Central memory CD8-positive, alpha-beta T cell (primary cell): ENCODE results near the gene SMG6.

ENCODE experiments used
- ATAC-seq: fragments of 150-1000 bp; cut with Tn5 transposase; replicated peaks from 2 replicates; pipeline ENCODE4 v1.10.0; 2022; ENCODE audit warnings: mild to moderate bottlenecking, moderate FRiP score, moderate number of reproducible peaks; ENCODE audit not compliant: poor library complexity, severe bottlenecking; ENCODE audit errors: extremely low read depth
- DNase-seq, 2 donors: peaks; one replicate each; pipeline ENCODE4 v3.0.0; 2021; ENCODE audit warnings: low spot score in 2 of 2
- H3K27ac Mint-ChIP-seq: one replicate; pipeline ENCODE4 v1.8.0; 2022; ENCODE audit warnings: low read depth, mild to moderate bottlenecking, moderate library complexity, mixed read lengths
- H3K27me3 Mint-ChIP-seq: one replicate; pipeline ENCODE4 v1.8.0; 2022; ENCODE audit warnings: mixed read lengths
- H3K36me3 Mint-ChIP-seq: one replicate; pipeline ENCODE4 v1.8.0; 2022; ENCODE audit warnings: mild to moderate bottlenecking, moderate library complexity, mixed read lengths; ENCODE audit not compliant: insufficient read depth
- H3K4me1 Mint-ChIP-seq: one replicate; pipeline ENCODE4 v1.8.0; 2022; ENCODE audit warnings: mixed read lengths
- H3K4me3 Mint-ChIP-seq: one replicate; pipeline ENCODE4 v1.8.0; 2022; ENCODE audit warnings: mild to moderate bottlenecking, moderate library complexity, mixed read lengths
- H3K9me3 Mint-ChIP-seq: one replicate; pipeline ENCODE4 v1.8.0; 2022; ENCODE audit warnings: mixed read lengths

The SMG6 gene

GRCh38 chr17:2303204-2304188 lies at the start of gene SMG6, which contains the start of gene SRR:
Gene SMG6, minus strand, starts transcription at chr17:2303785. Its CDS starts 65 bp downstream, at chr17:2303720.
Gene SRR, plus strand, starts transcription at chr17:2303950. Its CDS starts 11,611 bp downstream, at chr17:2315561.
- DNase-seq (peak; percentile 79 to 89), ATAC-seq (peak; percentile 89)
- H3K4me1 Mint-ChIP-seq = peaks cover 40% of the 10 kb centered on the region
- peak within 1 kb of the TSS; percentile 71 for H3K27ac Mint-ChIP-seq
- H3K27me3 Mint-ChIP-seq = no peaks in the 10 kb centered on the region
- H3K9me3 Mint-ChIP-seq = no peaks in the 10 kb centered on the region
- peak within 1 kb of the TSS; percentile 82 for H3K4me3 Mint-ChIP-seq
- peaks cover 11% of the 10 kb centered on the region for H3K36me3 Mint-ChIP-seq

DNA sequence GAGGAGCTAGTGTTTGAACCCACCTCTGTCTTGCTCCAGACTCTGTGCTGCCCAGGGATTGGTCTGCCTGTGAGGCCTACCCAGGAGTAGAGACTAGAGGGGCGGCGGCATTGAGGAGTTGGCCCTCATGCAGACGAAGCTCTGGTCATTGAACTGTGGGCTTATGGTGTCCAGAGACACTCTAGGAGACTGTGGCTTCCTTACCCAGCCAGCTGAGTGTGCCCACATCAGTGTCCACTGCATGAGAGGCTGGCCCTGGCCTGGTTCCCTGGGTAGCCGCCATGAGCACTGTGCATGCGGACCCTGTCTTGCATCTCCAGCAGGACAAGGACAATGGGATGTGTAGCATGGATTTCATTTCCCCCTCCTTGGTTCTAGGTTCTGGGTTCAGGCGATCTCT lies 47.7 kb upstream of the SMG6 start:
- H3K27ac Mint-ChIP-seq = no peak overlapping the region
- no peak for ATAC-seq
- H3K4me3 Mint-ChIP-seq = no peak overlapping the region
- DNase-seq = no peak
- no peaks in the 10 kb centered on the region for H3K27me3 Mint-ChIP-seq
- peaks cover 3% of the 10 kb centered on the region for H3K36me3 Mint-ChIP-seq
- H3K9me3 Mint-ChIP-seq = no peaks in the 10 kb centered on the region
- H3K4me1 Mint-ChIP-seq = peaks cover 15% of the 10 kb centered on the region

GRCh38 chr17:2347805-2348685 lies 44.5 kb upstream of the SMG6 start:
- Mint-ChIP-seq H3K9me3 (no peaks in the 10 kb centered on the region), H3K27ac (no peak overlapping the region), H3K4me1 (peaks cover 5% of the 10 kb centered on the region)

GRCh38 chr17:2346475-2346874 lies 42.9 kb upstream of the SMG6 start:
- no peak overlapping the region for H3K27ac Mint-ChIP-seq
- ATAC-seq = no peak

More at GRCh38 chr17:2347805-2348685, 44.5 kb upstream of the SMG6 start:
- no peak for ATAC-seq
- H3K27me3 Mint-ChIP-seq = no peaks in the 10 kb centered on the region
- no peak for DNase-seq
- no peak overlapping the region for H3K4me3 Mint-ChIP-seq
- H3K36me3 Mint-ChIP-seq = peaks cover 9% of the 10 kb centered on the region

GRCh38 chr17:2344528-2344927 lies 40.9 kb upstream of the SMG6 start:
- Mint-ChIP-seq H3K27me3 (no peaks in the 10 kb centered on the region), H3K4me1 (peaks cover 10% of the 10 kb centered on the region), H3K4me3 (no peak overlapping the region), H3K9me3 (no peaks in the 10 kb centered on the region), H3K27ac (no peak overlapping the region), H3K36me3 (peaks cover 14% of the 10 kb centered on the region)
- no peak for ATAC-seq
- no peak for DNase-seq

More at GRCh38 chr17:2346475-2346874, 42.9 kb upstream of the SMG6 start:
- Mint-ChIP-seq H3K9me3 (no peaks in the 10 kb centered on the region), H3K27me3 (no peaks in the 10 kb centered on the region), H3K4me1 (peaks cover 10% of the 10 kb centered on the region), H3K36me3 (peaks cover 12% of the 10 kb centered on the region), H3K4me3 (no peak overlapping the region)
- no peak for DNase-seq

DNA sequence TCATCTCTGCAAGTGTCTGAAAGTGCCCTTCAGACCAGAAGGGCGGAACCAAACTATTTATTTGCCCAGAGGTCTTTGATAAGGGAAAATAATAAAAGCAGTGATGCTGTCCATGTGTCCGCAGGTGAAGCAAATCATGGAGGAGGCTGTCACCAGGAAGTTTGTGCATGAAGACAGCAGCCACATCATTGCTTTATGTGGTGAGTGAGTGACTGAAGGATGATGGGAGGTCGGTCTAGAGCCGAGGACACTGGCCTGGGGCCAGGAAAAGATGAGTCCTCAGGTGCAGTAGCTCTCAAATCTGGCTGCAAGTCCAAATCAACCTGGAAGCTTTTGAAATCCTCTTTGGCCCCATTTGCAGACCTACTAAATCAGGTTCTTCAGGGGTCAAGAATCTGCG lies 39.8 kb upstream of the SMG6 start:
- Mint-ChIP-seq H3K36me3 (peaks cover 15% of the 10 kb centered on the region), H3K4me1 (peaks cover 10% of the 10 kb centered on the region), H3K9me3 (no peaks in the 10 kb centered on the region), H3K27me3 (no peaks in the 10 kb centered on the region), H3K4me3 (no peak overlapping the region), H3K27ac (no peak overlapping the region)
- DNase-seq (no peak), ATAC-seq (no peak)

DNA sequence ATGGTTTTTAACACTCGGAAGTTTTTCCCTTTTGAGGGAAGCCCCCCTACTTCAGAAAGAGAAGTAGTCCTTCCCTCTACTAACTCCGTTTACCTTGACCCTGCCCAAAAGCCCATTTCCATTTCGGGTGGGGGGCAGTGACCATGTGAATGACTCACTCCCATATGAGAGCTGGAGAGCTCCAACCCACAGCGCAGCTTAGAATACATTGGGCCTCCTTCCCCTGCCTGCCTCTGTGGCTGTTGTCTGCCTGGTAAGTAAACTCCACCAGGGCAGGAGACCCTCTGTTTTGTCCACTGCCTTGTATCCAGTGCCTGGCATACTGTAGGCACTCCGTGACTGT lies 34.7 kb upstream of the SMG6 start:
- H3K27ac Mint-ChIP-seq = peak overlapping the region; percentile 32
- H3K4me1 Mint-ChIP-seq = peaks cover 21% of the 10 kb centered on the region
- no peak for DNase-seq
- peak overlapping the region; percentile 83 for H3K4me3 Mint-ChIP-seq
- H3K36me3 Mint-ChIP-seq = peaks cover 20% of the 10 kb centered on the region
- no peak for ATAC-seq
- no peaks in the 10 kb centered on the region for H3K27me3 Mint-ChIP-seq
- no peaks in the 10 kb centered on the region for H3K9me3 Mint-ChIP-seq

GRCh38 chr17:2337544-2338314 lies 34.1 kb upstream of the SMG6 start:
- H3K27ac Mint-ChIP-seq = no peak overlapping the region
- H3K27me3 Mint-ChIP-seq = no peaks in the 10 kb centered on the region
- peaks cover 17% of the 10 kb centered on the region for H3K4me1 Mint-ChIP-seq
- H3K4me3 Mint-ChIP-seq = peak overlapping the region; percentile 98
- peak in 1 of 2 donors; percentile 27 for DNase-seq
- H3K9me3 Mint-ChIP-seq = no peaks in the 10 kb centered on the region
- peaks cover 18% of the 10 kb centered on the region for H3K36me3 Mint-ChIP-seq
- peak; percentile 7 for ATAC-seq

DNA sequence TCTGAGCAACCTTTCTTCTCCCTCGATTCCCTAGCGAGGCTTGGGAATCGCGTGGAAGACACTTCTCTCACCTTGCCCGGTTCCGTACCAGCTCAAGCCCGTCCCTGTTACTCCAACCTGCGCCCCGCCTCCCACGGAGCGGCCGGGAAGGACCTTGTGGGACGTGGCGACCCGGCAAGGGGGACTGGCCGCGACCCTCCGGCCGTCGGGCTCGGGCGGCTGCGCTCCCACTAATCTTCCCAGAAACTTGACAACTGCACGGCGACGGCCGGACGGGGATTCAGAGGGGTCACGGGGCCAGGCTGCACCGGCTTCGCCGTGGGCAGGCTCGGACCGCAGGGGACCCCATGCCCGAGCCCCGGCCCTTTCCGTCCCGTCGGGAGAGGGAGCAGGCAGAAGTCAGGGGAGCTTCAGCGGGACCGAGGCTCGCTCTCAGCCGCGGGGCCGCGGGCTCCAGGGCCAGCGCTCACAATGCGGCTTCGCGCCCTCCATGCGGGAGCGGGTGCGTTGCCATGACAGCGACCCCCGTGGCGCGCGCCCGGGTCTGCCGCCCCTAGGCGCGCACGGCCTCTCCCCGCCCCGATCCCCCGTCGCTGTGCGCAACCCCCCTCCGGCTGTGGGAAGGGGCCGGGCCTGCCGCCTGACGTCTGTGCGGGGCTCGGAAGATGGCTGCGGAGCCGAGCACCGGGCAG lies 33.4 kb upstream of the SMG6 start, which contains the start of gene SGSM2:
SGSM2 (plus strand) TSS at position 650 of the 692 bp plus-strand sequence. CDS start 188 bp downstream, outside the sequence.
- H3K4me3 Mint-ChIP-seq = peak within 1 kb of the TSS; percentile 98
- H3K4me1 Mint-ChIP-seq = peaks cover 16% of the 10 kb centered on the region
- H3K27me3 Mint-ChIP-seq = no peaks in the 10 kb centered on the region
- ATAC-seq = peak; percentile 71
- H3K36me3 Mint-ChIP-seq = peaks cover 18% of the 10 kb centered on the region
- peak within 1 kb of the TSS; percentile 97 for H3K27ac Mint-ChIP-seq
- H3K9me3 Mint-ChIP-seq = no peaks in the 10 kb centered on the region
- DNase-seq = peak; percentile 45 to 49

DNA sequence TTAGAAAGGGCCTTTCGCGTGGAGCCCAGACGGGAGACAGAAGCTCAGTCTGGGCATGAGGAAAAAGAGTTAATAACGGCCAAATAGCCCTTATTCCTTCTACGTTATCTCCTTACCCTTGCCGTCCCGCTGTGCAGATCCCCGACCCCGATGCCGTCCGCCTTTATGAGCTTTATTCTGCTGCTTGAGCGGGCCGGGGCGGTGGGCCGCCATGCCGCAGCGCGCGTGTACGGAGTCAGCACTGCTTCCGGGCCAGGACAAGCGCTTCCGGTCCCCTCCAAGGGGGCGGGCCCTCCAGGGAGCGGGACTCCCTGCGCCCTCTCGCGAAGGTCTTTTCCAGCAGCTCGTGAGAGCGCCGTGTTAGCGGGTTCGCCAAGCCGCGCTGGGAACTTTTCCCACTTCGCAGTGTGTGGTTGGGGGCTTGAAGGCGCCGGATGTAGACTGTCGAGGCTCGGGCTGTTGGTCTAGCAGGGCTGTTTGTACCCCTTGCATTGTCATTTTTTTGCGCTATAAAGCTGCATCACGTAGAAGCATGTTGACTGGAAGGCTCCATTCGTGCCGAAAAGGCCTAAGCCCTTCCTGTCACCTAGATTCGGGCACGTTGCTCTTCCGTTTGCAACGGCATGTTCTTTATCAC lies 32.7 kb upstream of the SMG6 start, which contains the start of gene TSR1:
TSR1 (minus strand) TSS at position 243 of the 637 bp plus-strand sequence; CDS start at position 213, 30 bp downstream.
- Mint-ChIP-seq H3K4me3 (peak within 1 kb of the TSS; percentile 98), H3K27me3 (no peaks in the 10 kb centered on the region), H3K36me3 (peaks cover 15% of the 10 kb centered on the region), H3K4me1 (peaks cover 16% of the 10 kb centered on the region), H3K9me3 (no peaks in the 10 kb centered on the region), H3K27ac (peak within 1 kb of the TSS; percentile 97)
- ATAC-seq (peak; percentile 85), DNase-seq (peak; percentile 70 to 77)

DNA sequence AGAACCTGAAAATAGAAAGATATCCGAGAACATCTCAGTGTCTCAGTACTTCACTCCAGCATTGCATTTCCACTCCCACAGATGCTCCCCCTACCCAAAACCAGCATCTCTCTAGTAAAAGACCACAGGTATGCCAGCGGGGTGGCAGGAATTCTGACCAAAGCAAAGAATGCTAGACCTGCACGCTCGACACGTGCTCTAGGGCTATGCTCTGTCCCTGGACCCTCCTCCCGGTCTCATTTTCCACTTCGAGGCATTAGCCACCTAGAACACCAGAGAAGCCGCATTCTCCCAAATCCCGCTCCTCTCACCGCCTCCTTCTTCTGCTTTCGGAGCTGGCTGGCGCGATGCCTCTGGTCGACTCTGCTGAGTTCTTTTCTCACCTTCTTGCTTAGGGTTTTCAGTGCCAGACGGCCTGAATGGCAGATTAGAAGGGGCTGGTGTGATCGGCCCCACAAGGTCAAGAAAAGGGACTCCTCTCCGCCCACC lies 32.2 kb upstream of the SMG6 start:
- H3K4me3 Mint-ChIP-seq = peak overlapping the region; percentile 98
- H3K27me3 Mint-ChIP-seq = no peaks in the 10 kb centered on the region
- peaks cover 16% of the 10 kb centered on the region for H3K4me1 Mint-ChIP-seq
- no peak for DNase-seq
- H3K27ac Mint-ChIP-seq = peak overlapping the region; percentile 97
- no peak for ATAC-seq
- H3K9me3 Mint-ChIP-seq = no peaks in the 10 kb centered on the region
- H3K36me3 Mint-ChIP-seq = peaks cover 19% of the 10 kb centered on the region
